A549 (cell line): Measurements from ENCODE around the gene SPINT1. TPM values are rescaled to one million over a fixed set of nuclear protein-coding genes. Genes with fewer than 3 reads are reported as not detected.

ENCODE experiments used
- ATAC-seq, 2 experiments: fragments of 200-7000 bp in 1 of 2; fragments of >200 bp in 1 of 2; cut with Nextera tagmentation in 1 of 2; cut with Tn5 transposase in 1 of 2; 3 replicates each; pipeline versions ENCODE4 v1.8.0 to v1.9.1; 2018 to 2020; ENCODE audit warnings: mild to moderate bottlenecking in 1 of 2, moderate library complexity in 1 of 2
- CTCF ChIA-PET: fragments of 300-600 bp; sonication (Branson Sonifier 250); formaldehyde crosslinking; extraction: SDS; loops from one replicate; lab custom pipeline; 2021; ENCODE audit warnings: antibody characterized with exemption, inconsistent platforms; lab: Yijun Ruan, JAX
- POLR2A ChIA-PET: fragments of 350-600 bp; formaldehyde crosslinking; extraction: SDS; loops from one replicate; lab custom pipeline; 2021; ENCODE audit warnings: antibody characterized with exemption, inconsistent platforms; lab: Yijun Ruan, JAX
- DNase-seq, 2 experiments: peaks; one replicate each; pipeline versions ENCODE4 v3.0.0 to v3.0.0-alpha.2; 2011 to 2016; ENCODE audit warnings: low read depth in 1 of 2, low spot score in 1 of 2
- FAIRE-seq: peaks from 2 replicates; lab custom pipeline; 2011; peaks lifted over from hg19 to GRCh38; lab: Jason Lieb, UNC
- H3K27ac ChIP-seq, 2 experiments: fragments of >200 bp; sonication (Bioruptor Twin); formaldehyde crosslinking; 3 replicates each; pipeline ENCODE4 v1.5.1; 2016 to 2017
- H3K4me1 ChIP-seq: fragments of >200 bp; sonication (Bioruptor Twin); formaldehyde crosslinking; 3 replicates; pipeline ENCODE4 v1.6.1; 2016
- H3K4me2 ChIP-seq: fragments of >200 bp; sonication (Bioruptor Twin); formaldehyde crosslinking; 3 replicates; pipeline ENCODE4 v1.6.1; 2016
- H3K4me3 ChIP-seq: fragments of >200 bp; sonication (Bioruptor Twin); formaldehyde crosslinking; 3 replicates; pipeline ENCODE4 v1.5.1; 2016
- H3K9me3 ChIP-seq: fragments of >200 bp; sonication (Bioruptor Twin); formaldehyde crosslinking; 3 replicates; pipeline ENCODE4 v1.6.1; 2016
- CBX8 ChIP-seq: fragments of 200-600 bp; sonication (generic); IDR thresholded peaks from 2 replicates; pipeline ENCODE4 v1.6.1; 2016
- CEBPB ChIP-seq, 2 experiments: fragments of >200 bp in 1 of 2; sonication (Bioruptor Twin) in 1 of 2; formaldehyde crosslinking in 1 of 2; IDR thresholded peaks; 2 replicates each; pipeline ENCODE4 v1.6.1; 2012 to 2016
- CHD2 ChIP-seq: fragments of 150-350 bp; IDR thresholded peaks from 2 replicates; pipeline ENCODE4 v1.6.1; 2014; ENCODE audit warnings: low read length; ENCODE audit not compliant: partially characterized antibody
- EP300 ChIP-seq, 2 experiments: fragments of >200 bp; sonication (Bioruptor Twin); formaldehyde crosslinking; IDR thresholded peaks; 2 replicates in 1 of 2; 3 replicates in 1 of 2; pipeline ENCODE4 v1.6.1; 2016 to 2017
- FOSL2 ChIP-seq, 2 experiments: fragments of 450-650 bp in 1 of 2; fragments of >200 bp in 1 of 2; sonication (Bioruptor Twin) in 1 of 2; formaldehyde crosslinking; IDR thresholded peaks; 2 replicates each; pipeline versions ENCODE4 v1.5.0 to v1.6.1; 2016 to 2020; ENCODE audit warnings: mild to moderate bottlenecking in 1 of 2, moderate library complexity in 1 of 2
- FOXS1 ChIP-seq: fragments of 250-450 bp; sonication (Bioruptor Pico); IDR thresholded peaks from 2 replicates; pipeline ENCODE4 v1.5.0; 2020; ENCODE audit warnings: mild to moderate bottlenecking, moderate library complexity
- GATA3 ChIP-seq: IDR thresholded peaks from 2 replicates; pipeline ENCODE4 v1.6.1; 2012; ENCODE audit warnings: borderline replicate concordance
- HOXB13 ChIP-seq: fragments of 250-450 bp; sonication (Bioruptor Pico); IDR thresholded peaks from 2 replicates; pipeline ENCODE4 v1.5.0; 2020; ENCODE audit warnings: low read depth, mild to moderate bottlenecking, moderate library complexity
- HOXB5 ChIP-seq: fragments of 250-450 bp; sonication (Bioruptor Pico); IDR thresholded peaks from 2 replicates; pipeline ENCODE4 v1.5.0; 2020; ENCODE audit warnings: mild to moderate bottlenecking, moderate library complexity
- JUNB ChIP-seq: fragments of >200 bp; sonication (Bioruptor Twin); formaldehyde crosslinking; IDR thresholded peaks from 2 replicates; pipeline ENCODE4 v1.6.1; 2016
- KDM1A ChIP-seq: fragments of 200-600 bp; sonication (generic); IDR thresholded peaks from 2 replicates; pipeline ENCODE4 v1.6.1; 2016; ENCODE audit warnings: low read depth, mild to moderate bottlenecking
- MAFK ChIP-seq: fragments of 450-650 bp; IDR thresholded peaks from 2 replicates; pipeline ENCODE4 v1.6.1; 2014; ENCODE audit not compliant: partially characterized antibody
- MAZ ChIP-seq: fragments of 150-350 bp; IDR thresholded peaks from 2 replicates; pipeline ENCODE4 v1.6.1; 2014; ENCODE audit warnings: antibody characterized with exemption, low read depth, low read length, borderline replicate concordance
- MYC ChIP-seq: IDR thresholded peaks from 2 replicates; pipeline ENCODE4 v1.6.1; 2012; ENCODE audit warnings: mild to moderate bottlenecking, inconsistent platforms, low read length, improper control_type of control experiment, borderline replicate concordance
- NFE2L2 ChIP-seq: fragments of 150-350 bp; conservative IDR thresholded peaks from 2 replicates; pipeline ENCODE4 v1.6.1; 2014; ENCODE audit warnings: low read length
- RAD21 ChIP-seq, 2 experiments: fragments of >200 bp in 1 of 2; sonication (Bioruptor Twin) in 1 of 2; formaldehyde crosslinking in 1 of 2; IDR thresholded peaks in 1 of 2; conservative IDR thresholded peaks in 1 of 2; 2 replicates in 1 of 2; 3 replicates in 1 of 2; pipeline ENCODE4 v1.6.1; 2012 to 2018; ENCODE audit warnings: inconsistent platforms in 1 of 2
- RNF2 ChIP-seq: fragments of 200-600 bp; sonication (generic); IDR thresholded peaks from 2 replicates; pipeline ENCODE4 v1.6.1; 2016; ENCODE audit warnings: low read depth, mild to moderate bottlenecking, antibody characterized with exemption, moderate library complexity, borderline replicate concordance
- SMC3 ChIP-seq: fragments of >200 bp; sonication (Bioruptor Twin); formaldehyde crosslinking; IDR thresholded peaks from 3 replicates; pipeline ENCODE4 v1.6.1; 2018; ENCODE audit warnings: inconsistent platforms
- TP53 ChIP-seq: fragments of 250-450 bp; sonication (Bioruptor Pico); IDR thresholded peaks from 2 replicates; pipeline ENCODE4 v1.5.0; 2021; ENCODE audit warnings: mild to moderate bottlenecking, moderate library complexity
- ZSCAN20 ChIP-seq: fragments of 250-450 bp; sonication (Bioruptor Pico); IDR thresholded peaks from 2 replicates; pipeline ENCODE4 v1.8.0; 2022; ENCODE audit warnings: mild to moderate bottlenecking, moderate library complexity
- WGBS: methylation state at CpG from one replicate; pipeline ENCODE4 v1.1.6; 2017; ENCODE audit errors: missing lambda C conversion rate; 5-methylcytosine and 5-hydroxymethylcytosine counted together
- polyA plus RNA-seq, 4 experiments: library from polyadenylated mRNA; depleted of rRNA in 3 of 4; stranded (reverse); fragments of >200 nt; fragmentation: RNase III in 1 of 4; extraction: RNeasy Plus Mini Kit Qiagen cat#74134 plus additional on column Dnase treatment in 1 of 4; gene quantifications; 2 replicates in 3 of 4; 3 replicates in 1 of 4; pipeline ENCODE4 v1.2.3, GENCODE V29; 2011 to 2017
- TF ChIP-seq, protein P1 (sequence below): IDR thresholded peaks from 2 replicates; pipeline ENCODE4 v1.6.1; 2012; ENCODE audit warnings: low read depth, borderline replicate concordance
- TF ChIP-seq, protein P2 (sequence below): fragments of >200 bp; sonication (Bioruptor Twin); formaldehyde crosslinking; IDR thresholded peaks from 3 replicates; pipeline ENCODE4 v1.6.1; 2016
- TF ChIP-seq, protein P3 (sequence below): fragments of >200 bp; sonication (Bioruptor Twin); formaldehyde crosslinking; IDR thresholded peaks from 2 replicates; pipeline ENCODE4 v1.6.1; 2016
- TF ChIP-seq, protein P4 (sequence below): IDR thresholded peaks from 2 replicates; pipeline ENCODE4 v1.6.1; 2012

Gene SPINT1
- polyA plus RNA-seq, 2 of the 4 experiments (the other 2 are of a cell fraction), result 0.79 to 0.80 TPM

DNA sequence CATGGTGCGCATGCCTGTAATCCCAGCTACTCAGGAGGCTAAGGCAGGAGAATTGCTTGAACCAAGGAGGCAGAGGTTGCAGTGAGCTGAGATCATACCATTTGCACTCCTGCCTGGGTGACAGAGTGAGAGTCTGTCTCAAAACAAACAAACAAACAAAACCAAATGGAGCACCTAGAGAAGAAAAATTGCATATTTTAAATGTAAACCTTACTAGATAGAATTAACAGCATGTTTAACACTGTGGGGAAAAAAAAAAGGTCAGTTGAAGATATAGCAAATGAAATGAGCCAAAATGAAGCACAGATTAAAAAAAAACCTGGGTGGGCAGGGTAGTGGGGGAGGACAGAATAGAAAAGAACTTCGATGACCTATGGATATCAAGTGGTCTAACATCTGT lies 22.7 kb upstream of the SPINT1 start:
- Histone ChIP-seq H3K4me3 (no peak overlapping the region), H3K27ac (no peak overlapping the region), H3K4me2 (no peak overlapping the region), H3K9me3 (no peaks in the 10 kb centered on the region), H3K4me1 (peaks cover 29% of the 10 kb centered on the region)
- TF ChIP-seq CHD2 (no peak), RNF2 (no peak), NFE2L2 (no peak), MAFK (no peak), EP300 (IDR thresholded peaks at IDR 0.05) (no peak), ZSCAN20 (CRISPR knock-in tag) (no peak), MAZ (no peak), FOXS1 (CRISPR knock-in tag) (no peak), TP53 (CRISPR knock-in tag) (no peak), RAD21 (conservative IDR thresholded peaks at IDR 0.05 in 1 of 2, IDR thresholded peaks at IDR 0.05 in 1 of 2) (no peak), MYC (no peak), HOXB5 (CRISPR knock-in tag) (no peak)
- TF ChIP-seq, protein P1, sequence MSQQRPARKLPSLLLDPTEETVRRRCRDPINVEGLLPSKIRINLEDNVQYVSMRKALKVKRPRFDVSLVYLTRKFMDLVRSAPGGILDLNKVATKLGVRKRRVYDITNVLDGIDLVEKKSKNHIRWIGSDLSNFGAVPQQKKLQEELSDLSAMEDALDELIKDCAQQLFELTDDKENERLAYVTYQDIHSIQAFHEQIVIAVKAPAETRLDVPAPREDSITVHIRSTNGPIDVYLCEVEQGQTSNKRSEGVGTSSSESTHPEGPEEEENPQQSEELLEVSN, result no peak
- TF ChIP-seq, protein P2, sequence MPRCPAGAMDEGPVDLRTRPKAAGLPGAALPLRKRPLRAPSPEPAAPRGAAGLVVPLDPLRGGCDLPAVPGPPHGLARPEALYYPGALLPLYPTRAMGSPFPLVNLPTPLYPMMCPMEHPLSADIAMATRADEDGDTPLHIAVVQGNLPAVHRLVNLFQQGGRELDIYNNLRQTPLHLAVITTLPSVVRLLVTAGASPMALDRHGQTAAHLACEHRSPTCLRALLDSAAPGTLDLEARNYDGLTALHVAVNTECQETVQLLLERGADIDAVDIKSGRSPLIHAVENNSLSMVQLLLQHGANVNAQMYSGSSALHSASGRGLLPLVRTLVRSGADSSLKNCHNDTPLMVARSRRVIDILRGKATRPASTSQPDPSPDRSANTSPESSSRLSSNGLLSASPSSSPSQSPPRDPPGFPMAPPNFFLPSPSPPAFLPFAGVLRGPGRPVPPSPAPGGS, result no peak
- TF ChIP-seq, protein P3, sequence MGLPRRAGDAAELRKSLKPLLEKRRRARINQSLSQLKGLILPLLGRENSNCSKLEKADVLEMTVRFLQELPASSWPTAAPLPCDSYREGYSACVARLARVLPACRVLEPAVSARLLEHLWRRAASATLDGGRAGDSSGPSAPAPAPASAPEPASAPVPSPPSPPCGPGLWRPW, result no peak
- WGBS, result 86% methylated on average over 2 of the region's 2 CpGs
- DNase-seq (no peak), ATAC-seq (no peak), FAIRE-seq (no peak)
- CTCF ChIA-PET, result interaction anchor here (0.6 kb wide), 1 partner anchor 28 kb away, joined by 4 read pairs; no protein-coding TSS in a partner anchor
- POLR2A ChIA-PET, result no interaction called here

DNA sequence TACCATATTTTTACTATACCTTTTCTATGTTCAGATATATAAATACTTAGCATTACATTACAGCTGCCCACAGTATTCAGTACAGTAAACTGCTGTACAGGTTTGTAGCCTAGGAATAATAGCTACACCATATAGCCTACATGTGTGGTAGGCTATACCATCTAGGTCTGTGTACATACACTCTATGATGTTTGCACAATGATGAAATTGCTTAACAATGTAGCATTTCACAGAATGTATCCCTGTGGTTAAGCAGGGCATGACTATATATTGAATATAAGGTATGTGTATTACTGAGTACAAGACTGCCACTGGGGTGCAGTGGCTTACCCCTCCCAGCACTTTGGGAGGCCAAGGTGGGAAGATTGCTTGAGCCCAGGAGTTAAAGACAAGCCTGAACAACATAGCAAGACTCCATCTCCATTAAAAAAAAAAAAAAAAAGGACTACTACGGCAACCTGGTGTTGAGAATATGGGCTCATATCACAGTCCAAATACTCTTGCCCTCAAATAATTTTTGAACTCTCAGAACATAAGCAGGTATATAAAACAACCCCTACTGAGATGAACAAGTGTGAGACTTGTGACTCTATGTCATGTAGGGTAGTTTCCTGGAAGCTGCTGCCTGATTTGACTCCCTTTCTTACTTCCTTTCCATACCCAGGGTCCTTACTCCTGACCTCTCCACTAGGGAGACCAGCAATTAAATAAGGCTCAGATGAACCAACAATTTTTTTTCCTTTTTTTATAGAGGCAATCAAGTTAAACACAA lies 20.1 kb upstream of the SPINT1 start:
- no peak for DNase-seq
- Histone ChIP-seq H3K27ac (peak overlapping the region in 1 of 2 experiments; percentile 41; a peak in 1 of 6 replicates), H3K4me2 (no peak overlapping the region), H3K4me3 (no peak overlapping the region), H3K9me3 (no peaks in the 10 kb centered on the region)
- WGBS, result 72% methylated on average over 1 of the region's 1 CpG
- POLR2A ChIA-PET, result no interaction called here
- no peak for FAIRE-seq
- CTCF ChIA-PET, result interaction anchor here (2.6 kb wide), 1 partner anchor 35 kb away, joined by 11 read pairs; no protein-coding TSS in a partner anchor
- peak; percentile 56 to 67; a peak in 5 of 6 replicates for ATAC-seq
- TF ChIP-seq, protein P4, sequence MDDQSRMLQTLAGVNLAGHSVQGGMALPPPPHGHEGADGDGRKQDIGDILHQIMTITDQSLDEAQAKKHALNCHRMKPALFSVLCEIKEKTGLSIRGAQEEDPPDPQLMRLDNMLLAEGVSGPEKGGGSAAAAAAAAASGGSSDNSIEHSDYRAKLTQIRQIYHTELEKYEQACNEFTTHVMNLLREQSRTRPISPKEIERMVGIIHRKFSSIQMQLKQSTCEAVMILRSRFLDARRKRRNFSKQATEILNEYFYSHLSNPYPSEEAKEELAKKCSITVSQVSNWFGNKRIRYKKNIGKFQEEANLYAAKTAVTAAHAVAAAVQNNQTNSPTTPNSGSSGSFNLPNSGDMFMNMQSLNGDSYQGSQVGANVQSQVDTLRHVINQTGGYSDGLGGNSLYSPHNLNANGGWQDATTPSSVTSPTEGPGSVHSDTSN, result no peak
- TF ChIP-seq MAFK, result no peak
- no peak for TF ChIP-seq GATA3
- TF ChIP-seq, protein P3, result no peak
- TF ChIP-seq KDM1A, result no peak
- TF ChIP-seq CEBPB (IDR thresholded peaks at IDR 0.05), result no peak
- TF ChIP-seq CBX8, result no peak
- TF ChIP-seq NFE2L2, result no peak
- TF ChIP-seq HOXB13 (CRISPR knock-in tag), result no peak
- no peak for TF ChIP-seq FOSL2 (IDR thresholded peaks at IDR 0.05)
- no peak for TF ChIP-seq FOSL2 (CRISPR knock-in tag; IDR thresholded peaks at IDR 0.05)
- TF ChIP-seq SMC3, result no peak
- no peak for TF ChIP-seq JUNB
- TF ChIP-seq, all 56 proteins: peak for 0
- H3K4me1 ChIP-seq, result peaks cover 35% of the 10 kb centered on the region
